ENCODE measurements around the gene RASAL2. TPM values are rescaled to one million over a fixed set of nuclear protein-coding genes. Genes with fewer than 3 reads are reported as not detected.

RASAL2 gene
- total and polyA plus RNA-seq, 2 of the 13 experiments (the other 11 are each of a cell fraction or from before 2014, with no cell fraction given): 5.4 to 5.9 TPM

DNA sequence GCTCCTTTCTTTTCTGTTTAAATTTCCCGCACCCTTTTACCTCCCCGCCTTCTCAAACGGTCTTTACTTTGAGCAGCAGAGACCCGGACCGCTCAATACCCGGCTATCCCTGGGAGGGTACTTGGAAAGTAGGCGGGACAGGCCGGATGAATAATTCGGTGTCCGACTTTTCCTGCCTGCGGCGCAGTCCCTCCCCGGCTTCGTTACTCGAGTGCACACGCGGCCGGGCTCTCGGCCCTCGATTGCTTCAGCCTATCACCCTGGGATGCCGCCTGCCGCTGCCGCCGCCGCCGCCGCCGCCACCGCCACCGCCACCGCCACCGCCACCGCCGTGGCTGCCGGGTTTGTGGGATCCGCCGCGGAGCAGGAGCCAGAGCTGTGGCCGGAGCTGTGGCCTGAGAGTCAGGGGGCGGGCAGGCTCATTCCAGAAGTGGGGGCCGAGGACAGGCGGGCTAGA is 382 bp upstream of the RASAL2 start (continued):
- TF ChIP-seq ZSCAN31 (CRISPR knock-in tag; IDR thresholded peaks at IDR 0.05; ENCODE audit: low read depth): 0 out of 2 replicates have a peak, but pooled peaks have one; percentile 55
- TF ChIP-seq, protein P1, sequence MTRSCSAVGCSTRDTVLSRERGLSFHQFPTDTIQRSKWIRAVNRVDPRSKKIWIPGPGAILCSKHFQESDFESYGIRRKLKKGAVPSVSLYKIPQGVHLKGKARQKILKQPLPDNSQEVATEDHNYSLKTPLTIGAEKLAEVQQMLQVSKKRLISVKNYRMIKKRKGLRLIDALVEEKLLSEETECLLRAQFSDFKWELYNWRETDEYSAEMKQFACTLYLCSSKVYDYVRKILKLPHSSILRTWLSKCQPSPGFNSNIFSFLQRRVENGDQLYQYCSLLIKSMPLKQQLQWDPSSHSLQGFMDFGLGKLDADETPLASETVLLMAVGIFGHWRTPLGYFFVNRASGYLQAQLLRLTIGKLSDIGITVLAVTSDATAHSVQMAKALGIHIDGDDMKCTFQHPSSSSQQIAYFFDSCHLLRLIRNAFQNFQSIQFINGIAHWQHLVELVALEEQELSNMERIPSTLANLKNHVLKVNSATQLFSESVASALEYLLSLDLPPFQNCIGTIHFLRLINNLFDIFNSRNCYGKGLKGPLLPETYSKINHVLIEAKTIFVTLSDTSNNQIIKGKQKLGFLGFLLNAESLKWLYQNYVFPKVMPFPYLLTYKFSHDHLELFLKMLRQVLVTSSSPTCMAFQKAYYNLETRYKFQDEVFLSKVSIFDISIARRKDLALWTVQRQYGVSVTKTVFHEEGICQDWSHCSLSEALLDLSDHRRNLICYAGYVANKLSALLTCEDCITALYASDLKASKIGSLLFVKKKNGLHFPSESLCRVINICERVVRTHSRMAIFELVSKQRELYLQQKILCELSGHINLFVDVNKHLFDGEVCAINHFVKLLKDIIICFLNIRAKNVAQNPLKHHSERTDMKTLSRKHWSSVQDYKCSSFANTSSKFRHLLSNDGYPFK (CRISPR knock-in tag; IDR thresholded peaks at IDR 0.05; ENCODE audit: borderline replicate concordance): peak; percentile 31; the same call in 1 of the 2 replicates
- TF ChIP-seq SSRP1 (CRISPR knock-in tag; IDR thresholded peaks at IDR 0.05): no peak
- TF ChIP-seq ERF (CRISPR knock-in tag; IDR thresholded peaks at IDR 0.05): peak; percentile 58; the same call in 1 of the 2 replicates
- TF ChIP-seq, protein P2, sequence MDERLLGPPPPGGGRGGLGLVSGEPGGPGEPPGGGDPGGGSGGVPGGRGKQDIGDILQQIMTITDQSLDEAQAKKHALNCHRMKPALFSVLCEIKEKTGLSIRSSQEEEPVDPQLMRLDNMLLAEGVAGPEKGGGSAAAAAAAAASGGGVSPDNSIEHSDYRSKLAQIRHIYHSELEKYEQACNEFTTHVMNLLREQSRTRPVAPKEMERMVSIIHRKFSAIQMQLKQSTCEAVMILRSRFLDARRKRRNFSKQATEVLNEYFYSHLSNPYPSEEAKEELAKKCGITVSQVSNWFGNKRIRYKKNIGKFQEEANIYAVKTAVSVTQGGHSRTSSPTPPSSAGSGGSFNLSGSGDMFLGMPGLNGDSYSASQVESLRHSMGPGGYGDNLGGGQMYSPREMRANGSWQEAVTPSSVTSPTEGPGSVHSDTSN (CRISPR knock-in tag; IDR thresholded peaks at IDR 0.05): peak; percentile 54; the same call in 1 of the 2 replicates
- peak; percentile 75 for TF ChIP-seq ZMYM4 (CRISPR knock-in tag; IDR thresholded peaks at IDR 0.05)
- TF ChIP-seq, protein P3, sequence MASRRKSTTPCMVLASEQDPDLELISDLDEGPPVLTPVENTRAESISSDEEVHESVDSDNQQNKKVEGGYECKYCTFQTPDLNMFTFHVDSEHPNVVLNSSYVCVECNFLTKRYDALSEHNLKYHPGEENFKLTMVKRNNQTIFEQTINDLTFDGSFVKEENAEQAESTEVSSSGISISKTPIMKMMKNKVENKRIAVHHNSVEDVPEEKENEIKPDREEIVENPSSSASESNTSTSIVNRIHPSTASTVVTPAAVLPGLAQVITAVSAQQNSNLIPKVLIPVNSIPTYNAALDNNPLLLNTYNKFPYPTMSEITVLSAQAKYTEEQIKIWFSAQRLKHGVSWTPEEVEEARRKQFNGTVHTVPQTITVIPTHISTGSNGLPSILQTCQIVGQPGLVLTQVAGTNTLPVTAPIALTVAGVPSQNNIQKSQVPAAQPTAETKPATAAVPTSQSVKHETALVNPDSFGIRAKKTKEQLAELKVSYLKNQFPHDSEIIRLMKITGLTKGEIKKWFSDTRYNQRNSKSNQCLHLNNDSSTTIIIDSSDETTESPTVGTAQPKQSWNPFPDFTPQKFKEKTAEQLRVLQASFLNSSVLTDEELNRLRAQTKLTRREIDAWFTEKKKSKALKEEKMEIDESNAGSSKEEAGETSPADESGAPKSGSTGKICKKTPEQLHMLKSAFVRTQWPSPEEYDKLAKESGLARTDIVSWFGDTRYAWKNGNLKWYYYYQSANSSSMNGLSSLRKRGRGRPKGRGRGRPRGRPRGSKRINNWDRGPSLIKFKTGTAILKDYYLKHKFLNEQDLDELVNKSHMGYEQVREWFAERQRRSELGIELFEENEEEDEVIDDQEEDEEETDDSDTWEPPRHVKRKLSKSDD (CRISPR knock-in tag; IDR thresholded peaks at IDR 0.05; ENCODE audit: low read depth): no peak
- TF ChIP-seq, protein P4, sequence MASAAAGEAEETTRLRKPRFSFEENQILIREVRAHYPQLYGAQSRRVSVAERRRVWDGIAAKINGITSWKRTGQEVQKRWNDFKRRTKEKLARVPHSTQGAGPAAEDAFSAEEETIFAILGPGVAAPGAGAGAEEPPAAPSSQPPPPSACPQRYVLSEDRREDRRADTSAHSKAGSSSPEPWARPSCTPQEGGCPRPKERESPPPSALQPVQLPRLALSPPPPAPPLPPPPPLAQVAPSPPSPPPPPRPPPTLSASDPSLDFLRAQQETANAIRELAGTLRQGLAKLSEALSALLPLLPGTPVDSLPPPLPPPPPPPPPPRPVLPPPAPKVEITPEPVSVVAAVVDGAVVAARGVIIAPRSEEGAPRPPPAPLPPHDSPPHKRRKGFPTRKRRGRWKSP (CRISPR knock-in tag; IDR thresholded peaks at IDR 0.05): no peak; the same call in 1 of the 2 replicates
- TF ChIP-seq KDM2A (CRISPR knock-in tag; IDR thresholded peaks at IDR 0.05; ENCODE audit: borderline replicate concordance, low read depth): peak; percentile 67; the same call in 1 of the 2 replicates
- TF ChIP-seq, protein P5, sequence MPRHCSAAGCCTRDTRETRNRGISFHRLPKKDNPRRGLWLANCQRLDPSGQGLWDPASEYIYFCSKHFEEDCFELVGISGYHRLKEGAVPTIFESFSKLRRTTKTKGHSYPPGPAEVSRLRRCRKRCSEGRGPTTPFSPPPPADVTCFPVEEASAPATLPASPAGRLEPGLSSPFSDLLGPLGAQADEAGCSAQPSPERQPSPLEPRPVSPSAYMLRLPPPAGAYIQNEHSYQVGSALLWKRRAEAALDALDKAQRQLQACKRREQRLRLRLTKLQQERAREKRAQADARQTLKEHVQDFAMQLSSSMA (CRISPR knock-in tag; IDR thresholded peaks at IDR 0.05): no peak
- no peak for TF ChIP-seq ZNF263 (CRISPR knock-in tag; IDR thresholded peaks at IDR 0.05)
- TF ChIP-seq ZNF224 (CRISPR knock-in tag; IDR thresholded peaks at IDR 0.05): 0 out of 2 replicates have a peak, but pooled peaks have one; percentile 46
- peak; percentile 36; the same call in 1 of the 2 replicates for TF ChIP-seq CCDC6 (CRISPR knock-in tag; IDR thresholded peaks at IDR 0.05)
- 0 out of 2 replicates have a peak, but pooled peaks have one; percentile 13 for TF ChIP-seq ZNF564 (CRISPR knock-in tag; IDR thresholded peaks at IDR 0.05)
- peak; percentile 54; the same call in 1 of the 2 replicates for TF ChIP-seq ZNF451 (CRISPR knock-in tag; IDR thresholded peaks at IDR 0.05)
- peak; percentile 51; the same call in 1 of the 2 replicates for TF ChIP-seq PRMT3 (CRISPR knock-in tag; IDR thresholded peaks at IDR 0.05; ENCODE audit: borderline replicate concordance, low read depth)
- no peak for TF ChIP-seq ZNF441 (CRISPR knock-in tag; IDR thresholded peaks at IDR 0.05; ENCODE audit: borderline replicate concordance)
- no peak; the same call in 1 of the 2 replicates for TF ChIP-seq SOX5 (CRISPR knock-in tag; IDR thresholded peaks at IDR 0.05; ENCODE audit: borderline replicate concordance)

All from HepG2 (cell line).